WTC11 (cell line): ENCODE results near the gene GJC3. TPM values are rescaled to one million over a fixed set of nuclear protein-coding genes. Genes with fewer than 3 reads are reported as not detected.

Experiments
- ATAC-seq: fragments of 200-7000 bp; cut with Tn5 transposase; 2 replicates; pipeline ENCODE4 v1.10.0; 2021; ENCODE audit warnings: mild to moderate bottlenecking, moderate library complexity
- CTCF ChIA-PET: fragments of 300-600 bp; sonication (Branson Sonifier 250); formaldehyde crosslinking; loops from one replicate; lab custom pipeline; 2021; ENCODE audit warnings: antibody characterized with exemption; lab: Charles Lee
- POLR2A ChIA-PET: fragments of 350-600 bp; sonication (Branson Sonifier 250); formaldehyde crosslinking; loops from one replicate; lab custom pipeline; 2021; ENCODE audit warnings: antibody characterized with exemption; lab: Charles Lee
- DNase-seq: peaks from one replicate; pipeline ENCODE4 v3.0.0; 2021; ENCODE audit warnings: low spot score
- H3K27ac Mint-ChIP-seq: 2 replicates; pipeline ENCODE4 v1.8.0; 2021; ENCODE audit warnings: mixed read lengths
- H3K27me3 Mint-ChIP-seq: 2 replicates; pipeline ENCODE4 v1.8.0; 2021; ENCODE audit warnings: low read depth, mild to moderate bottlenecking, moderate library complexity, mixed read lengths
- H3K36me3 Mint-ChIP-seq: 2 replicates; pipeline ENCODE4 v1.8.0; 2021; ENCODE audit warnings: mixed read lengths
- H3K4me1 Mint-ChIP-seq: 2 replicates; pipeline ENCODE4 v1.8.0; 2022; ENCODE audit warnings: mixed read lengths
- H3K4me3 Mint-ChIP-seq: 2 replicates; pipeline ENCODE4 v1.8.0; 2021; ENCODE audit warnings: mild to moderate bottlenecking, moderate library complexity, mixed read lengths
- H3K9me3 Mint-ChIP-seq: 2 replicates; pipeline ENCODE4 v1.8.0; 2021; ENCODE audit warnings: mixed read lengths
- AFF4 ChIP-seq: sonication (generic); formaldehyde crosslinking; IDR thresholded peaks from 2 replicates; pipeline ENCODE4 v1.8.1; 2023; ENCODE audit warnings: mild to moderate bottlenecking, missing genetic modification reagents, borderline replicate concordance
- AR ChIP-seq: fragments of 250-450 bp; sonication (Bioruptor Pico); IDR thresholded peaks from 2 replicates; pipeline ENCODE4 v1.9.0; 2021; ENCODE audit warnings: mild to moderate bottlenecking
- CBFB ChIP-seq: sonication (generic); formaldehyde crosslinking; IDR thresholded peaks from 2 replicates; pipeline ENCODE4 v1.8.1; 2022; ENCODE audit warnings: mild to moderate bottlenecking, low read depth, missing genetic modification reagents
- FOXJ3 ChIP-seq: sonication (generic); formaldehyde crosslinking; IDR thresholded peaks from 2 replicates; pipeline ENCODE4 v1.9.0; 2021; ENCODE audit warnings: missing genetic modification reagents, mild to moderate bottlenecking, borderline replicate concordance
- MAX ChIP-seq: sonication (generic); formaldehyde crosslinking; IDR thresholded peaks from 2 replicates; pipeline ENCODE4 v1.8.0; 2022; ENCODE audit warnings: mild to moderate bottlenecking, missing genetic modification reagents
- MYBL2 ChIP-seq: sonication (generic); formaldehyde crosslinking; IDR thresholded peaks from 2 replicates; pipeline ENCODE4 v1.8.1; 2023; ENCODE audit warnings: mild to moderate bottlenecking, moderate library complexity, missing genetic modification reagents
- RELA ChIP-seq: sonication (generic); formaldehyde crosslinking; IDR thresholded peaks from 2 replicates; pipeline ENCODE4 v1.8.1; 2022; ENCODE audit warnings: missing genetic modification reagents, mild to moderate bottlenecking, borderline replicate concordance
- RORB ChIP-seq: fragments of 250-450 bp; sonication (Bioruptor Pico); IDR thresholded peaks from 2 replicates; pipeline ENCODE4 v1.9.0; 2021; ENCODE audit warnings: mild to moderate bottlenecking
- STAT6 ChIP-seq: sonication (generic); formaldehyde crosslinking; conservative IDR thresholded peaks from 2 replicates; pipeline ENCODE4 v1.8.1; 2023; ENCODE audit warnings: mild to moderate bottlenecking, low read depth, missing genetic modification reagents, moderate library complexity
- TCF7 ChIP-seq: sonication (generic); formaldehyde crosslinking; IDR thresholded peaks from 2 replicates; pipeline ENCODE4 v1.8.0; 2022; ENCODE audit warnings: mild to moderate bottlenecking, low read depth, missing genetic modification reagents, moderate library complexity
- TEAD1 ChIP-seq: sonication (generic); formaldehyde crosslinking; IDR thresholded peaks from 2 replicates; pipeline ENCODE4 v1.8.0; 2022; ENCODE audit warnings: mild to moderate bottlenecking, missing genetic modification reagents
- ZBTB43 ChIP-seq: sonication (generic); formaldehyde crosslinking; IDR thresholded peaks from 2 replicates; pipeline ENCODE4 v1.8.1; 2023; ENCODE audit warnings: mild to moderate bottlenecking, missing genetic modification reagents
- total RNA-seq: library from RNA; stranded (reverse); gene quantifications from 3 replicates; pipeline ENCODE4 v1.2.3, GENCODE V29; 2021

Gene GJC3
- total RNA-seq, 1 experiment from 2014 or later, result 2.9 TPM

GRCh38 chr7:99949645-99950228 is 20.3 kb upstream of the GJC3 start (continued):
- TF ChIP-seq AR (CRISPR knock-in tag), result no peak

GRCh38 chr7:99947608-99948007 is 18.2 kb upstream of the GJC3 start:
- DNase-seq (no peak), ATAC-seq (no peak)
- Mint-ChIP-seq H3K36me3 (peaks cover 48% of the 10 kb centered on the region), H3K9me3 (peaks cover 44% of the 10 kb centered on the region), H3K27ac (peak overlapping the region; percentile 60; the same call in 1 of the 2 replicates), H3K4me3 (no peak overlapping the region), H3K4me1 (peaks cover 40% of the 10 kb centered on the region), H3K27me3 (peaks cover 12% of the 10 kb centered on the region)
- POLR2A ChIA-PET, result no interaction called here
- TF ChIP-seq RORB, result no peak
- TF ChIP-seq TEAD1 (CRISPR knock-in tag), result no peak
- CTCF ChIA-PET, result interaction anchor here (0.5 to 1.7 kb wide), 3 partner anchors 18 to 34 kb away, joined by 3 to 4 read pairs (median 3); partner anchors contain the start of gene GJC3

GRCh38 chr7:99944497-99945070 is 15.2 kb upstream of the GJC3 start:
- Mint-ChIP-seq H3K27ac (peak overlapping the region; percentile 99), H3K4me3 (peak overlapping the region; percentile 24), H3K36me3 (peaks cover 45% of the 10 kb centered on the region), H3K27me3 (peaks cover 4% of the 10 kb centered on the region; the same call in 1 of the 2 replicates), H3K9me3 (peaks cover 44% of the 10 kb centered on the region), H3K4me1 (peaks cover 44% of the 10 kb centered on the region)
- DNase-seq, result peak; percentile 30
- POLR2A ChIA-PET, result interaction anchor here (1.0 to 1.5 kb wide), 8 partner anchors 11 to 313 kb away, joined by 3 to 9 read pairs (median 6); partner anchors contain the start of gene GJC3
- CTCF ChIA-PET, result interaction anchor here (0.6 to 2.5 kb wide), 8 partner anchors 11 to 385 kb away, joined by 4 to 17 read pairs (median 6); partner anchors contain the start of genes GJC3 and TRIM4
- peak; percentile 46 for ATAC-seq
- TF ChIP-seq STAT6 (CRISPR knock-in tag), result no peak
- 0 out of 2 replicates have a peak, but pooled peaks have one; percentile 10 for TF ChIP-seq CBFB (CRISPR knock-in tag)
- TF ChIP-seq MAX (CRISPR knock-in tag), result no peak; the same call in 1 of the 2 replicates
- TF ChIP-seq RELA, result no peak
- TF ChIP-seq, all 79 proteins: peak for 1

GRCh38 chr7:99943641-99944496 is 14.4 kb upstream of the GJC3 start:
- H3K27me3 Mint-ChIP-seq, result peaks cover 1% of the 10 kb centered on the region; the same call in 1 of the 2 replicates
- ATAC-seq, result peak; percentile 94
- no peak for TF ChIP-seq AFF4
- TF ChIP-seq MYBL2 (CRISPR knock-in tag), result peak; percentile 60; the same call in 1 of the 2 replicates
- TF ChIP-seq FOXJ3, result peak; percentile 21; the same call in 1 of the 2 replicates
- no peak for TF ChIP-seq TCF7 (CRISPR knock-in tag)
- TF ChIP-seq ZBTB43 (CRISPR knock-in tag), result no peak
- TF ChIP-seq MAX (CRISPR knock-in tag), result peak; percentile 86; the same call in 1 of the 2 replicates

More at GRCh38 chr7:99943641-99944496, 14.4 kb upstream of the GJC3 start:
- peak; percentile 69 for DNase-seq
- CTCF ChIA-PET, result interaction anchor here (0.6 to 2.5 kb wide), 9 partner anchors 10 to 384 kb away, joined by 3 to 17 read pairs (median 6); partner anchors contain the start of genes GJC3 and TRIM4
- H3K4me1 Mint-ChIP-seq, result peaks cover 44% of the 10 kb centered on the region
- peak overlapping the region; percentile 60 for H3K4me3 Mint-ChIP-seq
- peaks cover 44% of the 10 kb centered on the region for H3K9me3 Mint-ChIP-seq
- peaks cover 48% of the 10 kb centered on the region for H3K36me3 Mint-ChIP-seq
- peak overlapping the region; percentile 100 for H3K27ac Mint-ChIP-seq
- POLR2A ChIA-PET, result interaction anchor here (0.5 to 1.5 kb wide), 12 partner anchors 10 to 583 kb away, joined by 3 to 9 read pairs (median 6); partner anchors contain the start of genes GJC3 and ZCWPW1
